ENCODE measurements around the gene LRRC71.
A peak's percentile ranks its signal among the peaks of the same experiment; 100 is the strongest.

LRRC71 gene

DNA sequence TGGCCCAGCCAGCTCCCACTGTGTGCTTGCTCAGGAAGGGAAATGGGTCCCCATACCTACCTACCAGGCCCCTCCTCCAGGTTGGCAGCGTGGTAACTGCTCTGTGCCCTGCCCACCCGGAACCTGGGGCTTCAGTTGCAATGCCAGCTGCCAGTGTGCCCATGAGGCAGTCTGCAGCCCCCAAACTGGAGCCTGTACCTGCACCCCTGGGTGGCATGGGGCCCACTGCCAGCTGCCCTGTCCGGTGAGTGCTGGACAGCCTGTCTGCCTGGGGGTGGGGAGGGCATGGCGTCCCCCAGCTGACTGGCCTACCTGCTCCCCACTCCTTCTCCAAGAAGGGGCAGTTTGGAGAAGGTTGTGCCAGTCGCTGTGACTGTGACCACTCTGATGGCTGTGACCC lies 10.8 kb upstream of the LRRC71 start:
- H3K27me3 Mint-ChIP-seq = peaks cover 1% of the 10 kb centered on the region
- peaks cover 4% of the 10 kb centered on the region for H3K4me1 Mint-ChIP-seq
- no peaks in the 10 kb centered on the region for H3K9me3 Mint-ChIP-seq
- H3K4me3 Mint-ChIP-seq = no peak overlapping the region
- no peak overlapping the region for H3K27ac Mint-ChIP-seq
- H3K36me3 Mint-ChIP-seq = no peaks in the 10 kb centered on the region

GRCh38 chr1:156910309-156910782 lies 10.1 kb upstream of the LRRC71 start:
- no peak overlapping the region for H3K4me3 Mint-ChIP-seq
- peaks cover 4% of the 10 kb centered on the region for H3K4me1 Mint-ChIP-seq
- H3K36me3 Mint-ChIP-seq = no peaks in the 10 kb centered on the region
- H3K27me3 Mint-ChIP-seq = peaks cover 1% of the 10 kb centered on the region
- no peak overlapping the region for H3K27ac Mint-ChIP-seq
- no peaks in the 10 kb centered on the region for H3K9me3 Mint-ChIP-seq

DNA sequence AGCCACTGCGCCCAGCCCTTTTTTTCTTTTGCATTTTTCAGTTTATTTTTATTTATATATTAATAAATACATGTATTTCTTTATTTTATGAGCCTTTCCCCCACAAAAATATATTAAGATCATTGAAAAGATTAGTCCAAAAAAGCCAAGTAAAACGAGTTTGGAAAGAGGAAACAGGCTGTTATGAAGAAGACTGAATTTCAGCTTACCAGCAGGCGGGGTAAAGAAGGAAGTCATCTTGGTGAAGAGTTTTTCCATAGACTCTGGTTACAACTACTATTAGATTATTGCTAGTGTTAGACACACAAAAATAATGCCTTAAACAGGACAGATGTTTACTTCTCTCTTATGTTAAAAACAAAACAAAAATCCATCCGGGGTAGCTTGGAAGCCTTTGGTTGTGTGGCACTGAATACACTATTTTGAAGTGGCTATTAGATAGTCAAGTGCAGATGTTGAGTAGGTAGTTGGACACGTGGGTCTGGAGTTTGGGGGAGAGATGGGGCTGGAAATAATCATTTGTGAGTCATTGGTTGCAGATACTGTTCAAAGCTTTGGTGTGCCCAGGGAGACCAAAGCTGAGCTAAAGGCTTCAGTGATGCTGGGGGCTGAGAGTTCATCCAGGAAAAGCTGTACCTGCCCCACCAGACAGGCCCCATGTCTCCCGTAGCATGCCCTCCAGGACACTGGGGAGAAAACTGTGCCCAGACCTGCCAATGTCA lies 8.7 kb upstream of the LRRC71 start:
- Mint-ChIP-seq H3K4me3 (no peak overlapping the region), H3K4me1 (peaks cover 4% of the 10 kb centered on the region), H3K9me3 (no peaks in the 10 kb centered on the region), H3K27ac (no peak overlapping the region), H3K27me3 (peaks cover 9% of the 10 kb centered on the region), H3K36me3 (no peaks in the 10 kb centered on the region)

DNA sequence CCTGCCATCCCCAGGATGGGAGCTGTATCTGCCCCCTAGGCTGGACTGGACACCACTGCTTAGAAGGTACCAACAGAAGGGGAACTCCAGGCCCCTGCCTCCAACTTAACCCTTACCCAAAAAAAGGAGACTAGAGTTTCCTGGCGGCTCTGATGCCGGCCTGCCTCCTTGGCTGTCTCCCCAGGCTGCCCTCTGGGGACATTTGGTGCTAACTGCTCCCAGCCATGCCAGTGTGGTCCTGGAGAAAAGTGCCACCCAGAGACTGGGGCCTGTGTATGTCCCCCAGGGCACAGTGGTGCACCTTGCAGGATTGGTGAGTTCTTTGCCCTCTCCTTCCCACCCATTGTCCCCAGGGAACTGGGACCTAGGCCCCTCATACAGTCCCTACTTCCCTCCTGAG lies 8.1 kb upstream of the LRRC71 start:
- Mint-ChIP-seq H3K27me3 (peaks cover 9% of the 10 kb centered on the region), H3K4me3 (no peak overlapping the region), H3K4me1 (peaks cover 4% of the 10 kb centered on the region), H3K9me3 (no peaks in the 10 kb centered on the region), H3K27ac (no peak overlapping the region), H3K36me3 (no peaks in the 10 kb centered on the region)

DNA sequence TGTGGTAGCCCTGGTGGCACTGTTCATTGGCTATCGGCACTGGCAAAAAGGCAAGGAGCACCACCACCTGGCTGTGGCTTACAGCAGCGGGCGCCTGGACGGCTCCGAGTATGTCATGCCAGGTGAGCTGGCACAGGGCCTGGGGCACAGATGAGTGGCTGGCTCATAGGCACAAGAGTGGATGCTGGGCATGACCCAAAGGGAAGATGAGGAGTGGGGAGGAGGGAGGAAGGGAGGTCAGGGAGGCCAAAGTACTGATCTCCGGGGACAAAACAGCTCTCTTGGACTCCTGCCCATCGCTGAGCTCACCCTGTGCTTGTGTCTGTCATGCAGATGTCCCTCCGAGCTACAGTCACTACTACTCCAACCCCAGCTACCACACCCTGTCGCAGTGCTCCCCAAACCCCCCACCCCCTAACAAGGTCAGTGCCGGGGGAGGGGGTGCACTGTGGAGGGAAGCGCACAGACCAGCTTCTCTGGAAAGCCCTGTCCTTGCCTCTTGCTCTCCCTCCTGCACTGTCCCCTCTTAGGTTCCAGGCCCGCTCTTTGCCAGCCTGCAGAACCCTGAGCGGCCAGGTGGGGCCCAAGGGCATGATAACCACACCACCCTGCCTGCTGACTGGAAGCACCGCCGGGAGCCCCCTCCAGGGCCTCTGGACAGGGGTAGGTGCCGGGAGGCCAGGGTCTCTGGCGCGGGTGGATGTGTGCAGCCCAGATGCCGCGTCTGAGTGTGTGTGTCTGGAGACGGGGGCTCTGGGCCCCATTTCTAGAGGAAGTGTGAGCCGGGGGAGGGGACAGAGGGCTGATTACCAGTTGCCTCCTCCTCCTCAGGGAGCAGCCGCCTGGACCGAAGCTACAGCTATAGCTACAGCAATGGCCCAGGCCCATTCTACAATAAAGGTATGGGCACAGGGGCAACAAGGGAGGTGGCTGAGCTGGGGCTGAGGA lies 7.3 kb upstream of the LRRC71 start:
- H3K4me3 Mint-ChIP-seq = no peak overlapping the region
- H3K4me1 Mint-ChIP-seq = peaks cover 4% of the 10 kb centered on the region
- peaks cover 10% of the 10 kb centered on the region for H3K27me3 Mint-ChIP-seq
- H3K27ac Mint-ChIP-seq = no peak overlapping the region
- H3K9me3 Mint-ChIP-seq = no peaks in the 10 kb centered on the region
- H3K36me3 Mint-ChIP-seq = no peaks in the 10 kb centered on the region

GRCh38 chr1:156913809-156914387 lies 6.5 kb upstream of the LRRC71 start:
- Mint-ChIP-seq H3K27me3 (peaks cover 16% of the 10 kb centered on the region), H3K4me1 (peaks cover 4% of the 10 kb centered on the region), H3K27ac (no peak overlapping the region), H3K36me3 (no peaks in the 10 kb centered on the region), H3K4me3 (no peak overlapping the region), H3K9me3 (no peaks in the 10 kb centered on the region)

GRCh38 chr1:156914440-156914856 lies 6.0 kb upstream of the LRRC71 start:
- H3K27ac Mint-ChIP-seq = no peak overlapping the region
- no peak overlapping the region for H3K4me3 Mint-ChIP-seq
- H3K9me3 Mint-ChIP-seq = no peaks in the 10 kb centered on the region
- H3K36me3 Mint-ChIP-seq = no peaks in the 10 kb centered on the region
- H3K27me3 Mint-ChIP-seq = peaks cover 20% of the 10 kb centered on the region
- H3K4me1 Mint-ChIP-seq = peaks cover 4% of the 10 kb centered on the region

DNA sequence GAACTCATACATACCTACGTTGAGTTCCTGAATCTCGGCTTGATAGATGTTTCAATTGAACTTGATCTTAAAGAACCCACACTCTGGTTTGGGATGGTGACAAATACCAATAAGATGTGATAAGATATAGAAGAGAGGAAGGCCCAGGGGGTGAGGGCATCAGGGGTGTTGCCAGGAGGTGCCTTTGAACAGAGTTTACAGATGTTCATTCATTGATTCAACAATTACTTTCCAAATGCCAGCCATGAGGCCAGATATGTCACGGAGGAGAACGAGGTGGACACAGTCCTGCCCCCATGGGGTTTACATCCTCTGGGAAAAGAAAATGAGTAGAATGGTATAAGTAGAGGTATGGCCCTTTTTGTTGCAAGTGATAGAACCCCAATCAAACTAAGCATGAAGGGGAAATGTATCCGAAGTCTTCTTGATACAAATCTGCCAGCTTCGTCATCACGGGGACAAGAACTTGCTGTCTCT lies 659 bp downstream of the LRRC71 start:
- Mint-ChIP-seq H3K27me3 (peaks cover 56% of the 10 kb centered on the region), H3K9me3 (no peaks in the 10 kb centered on the region), H3K4me3 (no peak overlapping the region), H3K27ac (no peak overlapping the region), H3K4me1 (peaks cover 5% of the 10 kb centered on the region), H3K36me3 (no peaks in the 10 kb centered on the region)

- peaks cover 9% of the 10 kb centered on the region for H3K4me1 Mint-ChIP-seq
- H3K4me3 Mint-ChIP-seq = peak overlapping the region; percentile 66
- peaks cover 66% of the 10 kb centered on the region for H3K27me3 Mint-ChIP-seq
- no peaks in the 10 kb centered on the region for H3K9me3 Mint-ChIP-seq
- no peaks in the 10 kb centered on the region for H3K36me3 Mint-ChIP-seq
- peak overlapping the region; percentile 20 for H3K27ac Mint-ChIP-seq
Observed at GRCh38 chr1:156922986-156923669, 2.7 kb downstream of the LRRC71 start.

- no peaks in the 10 kb centered on the region for H3K9me3 Mint-ChIP-seq
- H3K27ac Mint-ChIP-seq = no peak overlapping the region
- peaks cover 64% of the 10 kb centered on the region for H3K27me3 Mint-ChIP-seq
- H3K36me3 Mint-ChIP-seq = no peaks in the 10 kb centered on the region
- H3K4me1 Mint-ChIP-seq = peaks cover 11% of the 10 kb centered on the region
- H3K4me3 Mint-ChIP-seq = no peak overlapping the region
Observed at GRCh38 chr1:156923670-156924477, 3.4 kb downstream of the LRRC71 start.

GRCh38 chr1:156924478-156925153 lies 4.2 kb downstream of the LRRC71 start:
- H3K4me3 Mint-ChIP-seq = no peak overlapping the region
- H3K27ac Mint-ChIP-seq = no peak overlapping the region
- H3K27me3 Mint-ChIP-seq = peaks cover 64% of the 10 kb centered on the region
- H3K4me1 Mint-ChIP-seq = peaks cover 11% of the 10 kb centered on the region
- no peaks in the 10 kb centered on the region for H3K9me3 Mint-ChIP-seq
- no peaks in the 10 kb centered on the region for H3K36me3 Mint-ChIP-seq

GRCh38 chr1:156925154-156926010 lies 5.0 kb downstream of the LRRC71 start:
- Mint-ChIP-seq H3K27me3 (peaks cover 61% of the 10 kb centered on the region), H3K36me3 (no peaks in the 10 kb centered on the region), H3K27ac (peak overlapping the region; percentile 13), H3K9me3 (no peaks in the 10 kb centered on the region), H3K4me3 (no peak overlapping the region), H3K4me1 (peaks cover 11% of the 10 kb centered on the region)

GRCh38 chr1:156926175-156926574 lies 5.7 kb downstream of the LRRC71 start:
- H3K9me3 Mint-ChIP-seq = no peaks in the 10 kb centered on the region
- H3K27ac Mint-ChIP-seq = no peak overlapping the region
- peaks cover 13% of the 10 kb centered on the region for H3K4me1 Mint-ChIP-seq
- H3K4me3 Mint-ChIP-seq = no peak overlapping the region
- H3K27me3 Mint-ChIP-seq = peaks cover 62% of the 10 kb centered on the region
- H3K36me3 Mint-ChIP-seq = peaks cover under 1% of the 10 kb centered on the region
